ENCODE results near the gene BANF2.

DNA sequence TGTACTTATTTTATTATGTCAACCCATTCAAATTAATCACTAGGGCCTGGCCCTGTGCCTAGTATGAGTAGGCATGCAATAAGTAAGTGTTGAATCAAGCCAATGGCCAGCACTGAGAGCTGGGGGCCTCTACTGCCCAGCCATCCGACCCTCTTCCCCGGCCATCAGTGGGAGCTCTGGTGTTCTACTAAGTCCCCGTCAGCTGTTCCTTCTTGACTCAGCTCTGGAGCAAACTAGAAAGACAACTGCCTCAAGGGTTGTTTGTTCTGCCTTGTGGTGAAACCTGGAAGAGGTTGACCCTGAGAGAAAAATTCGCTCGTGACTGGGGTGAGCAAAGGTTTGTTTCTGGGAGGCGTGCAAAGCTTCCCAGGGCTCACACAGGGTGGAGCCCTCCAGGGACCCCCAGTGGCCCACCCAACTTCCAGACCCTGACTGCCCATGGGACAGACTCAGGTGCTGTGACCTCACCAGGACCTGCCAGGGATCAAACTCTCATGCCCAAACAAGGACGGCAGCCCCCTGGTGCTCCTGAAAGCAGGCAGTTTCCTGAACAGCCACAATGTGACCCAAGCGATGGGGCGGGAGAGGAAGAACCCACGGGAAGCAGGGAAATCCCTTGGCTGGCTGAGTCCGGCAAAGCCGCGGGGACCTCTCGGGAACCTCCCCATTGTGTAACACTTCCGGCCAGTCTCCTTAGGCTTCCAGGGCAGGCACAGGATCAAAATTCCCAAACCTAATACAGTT is 50.4 kb downstream of the BANF2 start:
- TF ChIP-seq, protein P1, sequence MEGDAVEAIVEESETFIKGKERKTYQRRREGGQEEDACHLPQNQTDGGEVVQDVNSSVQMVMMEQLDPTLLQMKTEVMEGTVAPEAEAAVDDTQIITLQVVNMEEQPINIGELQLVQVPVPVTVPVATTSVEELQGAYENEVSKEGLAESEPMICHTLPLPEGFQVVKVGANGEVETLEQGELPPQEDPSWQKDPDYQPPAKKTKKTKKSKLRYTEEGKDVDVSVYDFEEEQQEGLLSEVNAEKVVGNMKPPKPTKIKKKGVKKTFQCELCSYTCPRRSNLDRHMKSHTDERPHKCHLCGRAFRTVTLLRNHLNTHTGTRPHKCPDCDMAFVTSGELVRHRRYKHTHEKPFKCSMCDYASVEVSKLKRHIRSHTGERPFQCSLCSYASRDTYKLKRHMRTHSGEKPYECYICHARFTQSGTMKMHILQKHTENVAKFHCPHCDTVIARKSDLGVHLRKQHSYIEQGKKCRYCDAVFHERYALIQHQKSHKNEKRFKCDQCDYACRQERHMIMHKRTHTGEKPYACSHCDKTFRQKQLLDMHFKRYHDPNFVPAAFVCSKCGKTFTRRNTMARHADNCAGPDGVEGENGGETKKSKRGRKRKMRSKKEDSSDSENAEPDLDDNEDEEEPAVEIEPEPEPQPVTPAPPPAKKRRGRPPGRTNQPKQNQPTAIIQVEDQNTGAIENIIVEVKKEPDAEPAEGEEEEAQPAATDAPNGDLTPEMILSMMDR (IDR thresholded peaks at IDR 0.05) = no peak
- TF ChIP-seq POLR2A (IDR thresholded peaks at IDR 0.05) (no peak), POLR2AphosphoS5 (IDR thresholded peaks at IDR 0.05) (peak in 2 of 3 donors; percentile 25 to 59)
